Caco-2 (cell line): ENCODE data around the gene FAM193A. TPM values are rescaled to one million over a fixed set of nuclear protein-coding genes. Genes with fewer than 3 reads are reported as not detected.

Experiments
- BruUV-seq: library from RNA; stranded (reverse); fragments of 400-500 nt; replicated peaks from 2 replicates; lab custom pipeline; 2021; lab: Mats Ljungman, UMichigan
- CTCF ChIA-PET: fragments of 300-600 bp; sonication (Branson Sonifier 250); formaldehyde crosslinking; loops from one replicate; lab custom pipeline; 2022; ENCODE audit warnings: antibody characterized with exemption; lab: Charles Lee
- POLR2A ChIA-PET: fragments of 300-600 bp; sonication (Branson Sonifier 250); formaldehyde crosslinking; loops from one replicate; lab custom pipeline; 2022; ENCODE audit warnings: antibody characterized with exemption; lab: Charles Lee
- DNase-seq, 2 experiments: peaks; one replicate each; pipeline versions ENCODE4 v3.0.0 to v3.0.0-alpha.2; 2020 to 2022
- H3K27me3 ChIP-seq: replicated peaks from 2 replicates; pipeline ENCODE4 v1.6.0; 2011; ENCODE audit warnings: low read length; ENCODE audit not compliant: control insufficient read depth, insufficient read depth
- H3K36me3 ChIP-seq: 2 replicates; pipeline ENCODE4 v1.5.1; 2011; ENCODE audit warnings: low read length; ENCODE audit not compliant: control insufficient read depth, insufficient read depth
- H3K4me1 ChIP-seq: fragments of 250-450 bp; sonication (Bioruptor Pico); 2 replicates; pipeline ENCODE4 v1.5.1; 2020; ENCODE audit warnings: mild to moderate bottlenecking
- H3K4me3 ChIP-seq: 2 replicates; pipeline ENCODE4 v1.5.1; 2011; ENCODE audit warnings: low read depth, mild to moderate bottlenecking, control low read depth, low read length
- H3K9me3 ChIP-seq: fragments of 250-450 bp; sonication (Bioruptor Pico); 2 replicates; pipeline ENCODE4 v1.5.1; 2020; ENCODE audit warnings: mild to moderate bottlenecking, moderate library complexity
- H3K27ac Mint-ChIP-seq: one replicate; pipeline ENCODE4 v1.8.0; 2022; ENCODE audit warnings: mixed read lengths; ENCODE audit not compliant: unreplicated experiment
- H3K27me3 Mint-ChIP-seq: one replicate; pipeline ENCODE4 v1.8.0; 2022; ENCODE audit warnings: mixed read lengths; ENCODE audit not compliant: insufficient read depth, unreplicated experiment
- H3K36me3 Mint-ChIP-seq: one replicate; pipeline ENCODE4 v1.8.0; 2022; ENCODE audit warnings: mild to moderate bottlenecking, mixed read lengths; ENCODE audit not compliant: insufficient read depth, unreplicated experiment
- H3K4me1 Mint-ChIP-seq: one replicate; pipeline ENCODE4 v1.8.0; 2022; ENCODE audit warnings: low read depth, mixed read lengths; ENCODE audit not compliant: unreplicated experiment
- H3K4me3 Mint-ChIP-seq: one replicate; pipeline ENCODE4 v1.8.0; 2022; ENCODE audit warnings: mild to moderate bottlenecking, moderate library complexity, mixed read lengths; ENCODE audit not compliant: unreplicated experiment
- H3K9me3 Mint-ChIP-seq: one replicate; pipeline ENCODE4 v1.8.0; 2022; ENCODE audit warnings: mixed read lengths; ENCODE audit not compliant: unreplicated experiment
- intact Hi-C: fragments of 100-400 bp; cut with micrococcal nuclease; formaldehyde crosslinking; loops from one replicate; pipeline ENCODE4 v1.10.0; 2022; ENCODE audit not compliant: unreplicated experiment
- total RNA-seq: library from RNA; stranded (reverse); gene quantifications from 2 replicates; pipeline ENCODE4 v1.2.3, GENCODE V29; 2022
- TF ChIP-seq, protein P1 (sequence below), 2 experiments: fragments of 200-600 bp in 1 of 2; IDR thresholded peaks; 1 replicate in 1 of 2; 2 replicates in 1 of 2; pipeline versions ENCODE4 v1.5.1 to v1.8.0; 2011 to 2022; ENCODE audit warnings: antibody characterized with exemption in 1 of 2, control low read depth in 1 of 2, inconsistent platforms in 1 of 2, low read depth in 1 of 2, low read length in 1 of 2, mild to moderate bottlenecking in 1 of 2, moderate library complexity in 1 of 2; ENCODE audit not compliant: insufficient read depth in 1 of 2, severe bottlenecking in 1 of 2, unreplicated experiment in 1 of 2

The FAM193A gene
- total RNA-seq, 1 experiment from 2014 or later, result 28.7 TPM

DNA sequence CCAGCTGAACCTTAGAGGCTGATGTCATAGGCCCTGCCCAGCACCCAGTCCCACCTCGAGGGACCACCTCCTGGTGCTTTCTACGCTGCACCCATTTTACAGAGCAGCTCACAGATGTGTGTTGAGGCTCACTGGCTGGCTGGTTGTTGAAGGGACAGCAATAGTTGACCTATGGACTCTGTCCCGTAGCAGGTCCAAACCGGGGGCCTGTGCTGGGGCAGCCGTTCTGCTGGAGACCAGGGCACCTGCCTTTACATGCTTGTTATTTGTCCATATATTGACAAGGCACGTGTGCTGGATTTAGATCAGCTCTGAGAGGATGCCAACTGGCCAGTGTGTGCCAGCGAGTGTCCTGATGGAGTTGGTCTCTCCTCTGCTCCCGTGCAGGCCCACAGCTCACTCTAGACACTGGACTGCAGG is 161.6 kb downstream of the FAM193A start:
- no peaks in the 10 kb centered on the region for H3K4me1 Mint-ChIP-seq
- H3K4me1 ChIP-seq, result no peaks in the 10 kb centered on the region
- H3K4me3 Mint-ChIP-seq, result no peak overlapping the region
- H3K27me3 Mint-ChIP-seq, result no peaks in the 10 kb centered on the region
- BruUV-seq, result no TSS peak
- H3K9me3 ChIP-seq, result no peaks in the 10 kb centered on the region
- no peak overlapping the region for H3K4me3 ChIP-seq
- peaks cover 87% of the 10 kb centered on the region for H3K36me3 Mint-ChIP-seq
- H3K27me3 ChIP-seq, result no peaks in the 10 kb centered on the region
- POLR2A ChIA-PET, result no interaction called here
- H3K9me3 Mint-ChIP-seq, result no peaks in the 10 kb centered on the region
- intact Hi-C loops, result no loop called here
- no peak overlapping the region for H3K27ac Mint-ChIP-seq
- no peak for DNase-seq
- H3K36me3 ChIP-seq, result peaks cover 3% of the 10 kb centered on the region
- TF ChIP-seq, protein P1, sequence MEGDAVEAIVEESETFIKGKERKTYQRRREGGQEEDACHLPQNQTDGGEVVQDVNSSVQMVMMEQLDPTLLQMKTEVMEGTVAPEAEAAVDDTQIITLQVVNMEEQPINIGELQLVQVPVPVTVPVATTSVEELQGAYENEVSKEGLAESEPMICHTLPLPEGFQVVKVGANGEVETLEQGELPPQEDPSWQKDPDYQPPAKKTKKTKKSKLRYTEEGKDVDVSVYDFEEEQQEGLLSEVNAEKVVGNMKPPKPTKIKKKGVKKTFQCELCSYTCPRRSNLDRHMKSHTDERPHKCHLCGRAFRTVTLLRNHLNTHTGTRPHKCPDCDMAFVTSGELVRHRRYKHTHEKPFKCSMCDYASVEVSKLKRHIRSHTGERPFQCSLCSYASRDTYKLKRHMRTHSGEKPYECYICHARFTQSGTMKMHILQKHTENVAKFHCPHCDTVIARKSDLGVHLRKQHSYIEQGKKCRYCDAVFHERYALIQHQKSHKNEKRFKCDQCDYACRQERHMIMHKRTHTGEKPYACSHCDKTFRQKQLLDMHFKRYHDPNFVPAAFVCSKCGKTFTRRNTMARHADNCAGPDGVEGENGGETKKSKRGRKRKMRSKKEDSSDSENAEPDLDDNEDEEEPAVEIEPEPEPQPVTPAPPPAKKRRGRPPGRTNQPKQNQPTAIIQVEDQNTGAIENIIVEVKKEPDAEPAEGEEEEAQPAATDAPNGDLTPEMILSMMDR (IDR thresholded peaks at IDR 0.05; ENCODE audit: insufficient read depth in 1 of 2, low read depth in 1 of 2, low read length in 1 of 2, severe bottlenecking in 1 of 2, unreplicated experiment in 1 of 2), result no peak
- CTCF ChIA-PET, result no interaction called here

DNA sequence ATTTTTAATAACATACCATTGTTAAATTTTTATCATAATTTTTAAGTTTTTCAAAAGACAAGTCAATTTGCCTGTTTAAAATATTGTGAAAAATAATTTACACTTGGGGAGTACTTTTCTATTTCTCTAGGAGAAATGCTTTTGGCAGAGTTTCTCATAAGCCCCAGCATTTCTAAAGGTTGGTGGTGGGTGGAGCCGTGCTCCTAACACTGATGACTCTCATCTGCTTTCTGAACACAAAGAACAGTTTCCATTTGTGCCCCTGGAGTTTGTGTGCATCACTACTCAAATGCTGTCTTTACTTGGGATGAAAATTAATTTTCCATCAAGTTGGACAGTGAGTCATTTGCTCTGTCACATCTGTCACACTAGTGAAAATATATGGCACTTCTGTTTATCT is 162.1 kb downstream of the FAM193A start:
- no peak for DNase-seq
- H3K27ac Mint-ChIP-seq, result no peak overlapping the region
- no peaks in the 10 kb centered on the region for H3K27me3 ChIP-seq
- no peak overlapping the region for H3K4me3 Mint-ChIP-seq
- H3K4me1 Mint-ChIP-seq, result no peaks in the 10 kb centered on the region
- peaks cover 3% of the 10 kb centered on the region for H3K36me3 ChIP-seq
- H3K27me3 Mint-ChIP-seq, result no peaks in the 10 kb centered on the region
- TF ChIP-seq, protein P1 (IDR thresholded peaks at IDR 0.05; ENCODE audit: insufficient read depth in 1 of 2, low read depth in 1 of 2, low read length in 1 of 2, severe bottlenecking in 1 of 2, unreplicated experiment in 1 of 2), result no peak
- H3K36me3 Mint-ChIP-seq, result peaks cover 87% of the 10 kb centered on the region
- H3K9me3 ChIP-seq, result no peaks in the 10 kb centered on the region
- CTCF ChIA-PET, result no interaction called here
- no peaks in the 10 kb centered on the region for H3K9me3 Mint-ChIP-seq
- intact Hi-C loops, result no loop called here
- H3K4me3 ChIP-seq, result no peak overlapping the region
- POLR2A ChIA-PET, result no interaction called here
- H3K4me1 ChIP-seq, result no peaks in the 10 kb centered on the region
- no TSS peak for BruUV-seq

DNA sequence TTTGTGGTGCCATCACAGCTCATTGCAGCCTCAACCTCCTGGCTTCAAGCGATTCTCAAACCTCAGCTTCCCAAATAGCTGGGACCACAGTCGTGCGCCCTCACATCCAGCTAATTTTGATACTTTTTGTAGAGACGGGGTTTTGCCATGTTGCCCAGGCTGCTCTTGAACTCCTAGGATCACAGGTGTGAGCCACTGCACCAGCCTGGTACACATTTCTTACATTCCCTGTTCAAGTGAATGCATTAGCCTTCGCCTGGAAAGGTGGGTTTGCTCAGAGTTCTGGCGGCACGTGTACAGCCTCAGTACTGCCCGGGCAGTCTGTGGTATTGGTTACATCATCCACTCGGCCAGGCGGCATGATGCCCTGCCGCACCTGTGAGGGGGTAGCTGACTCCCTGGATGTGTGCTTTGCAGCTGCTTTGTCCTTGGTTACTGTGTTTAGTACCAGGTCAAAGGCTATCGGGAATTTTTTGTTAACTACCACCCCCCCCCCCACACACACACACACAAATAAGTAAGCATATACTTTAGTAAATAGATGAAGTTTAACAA is 162.6 kb downstream of the FAM193A start:
- Mint-ChIP-seq H3K27me3 (no peaks in the 10 kb centered on the region), H3K4me1 (no peaks in the 10 kb centered on the region), H3K36me3 (peaks cover 87% of the 10 kb centered on the region), H3K4me3 (no peak overlapping the region), H3K27ac (no peak overlapping the region), H3K9me3 (no peaks in the 10 kb centered on the region)
- H3K36me3 ChIP-seq, result peaks cover 3% of the 10 kb centered on the region
- intact Hi-C loops, result no loop called here
- H3K27me3 ChIP-seq, result no peaks in the 10 kb centered on the region
- no peaks in the 10 kb centered on the region for H3K9me3 ChIP-seq
- DNase-seq, result no peak
- H3K4me1 ChIP-seq, result no peaks in the 10 kb centered on the region
- no peak overlapping the region for H3K4me3 ChIP-seq
- TF ChIP-seq, protein P1 (IDR thresholded peaks at IDR 0.05; ENCODE audit: insufficient read depth in 1 of 2, low read depth in 1 of 2, low read length in 1 of 2, severe bottlenecking in 1 of 2, unreplicated experiment in 1 of 2), result no peak
- CTCF ChIA-PET, result no interaction called here
- no TSS peak for BruUV-seq
- POLR2A ChIA-PET, result no interaction called here
